Activated CD4-positive, CD25-positive, alpha-beta regulatory T cell treated with anti-CD3 and anti-CD28 coated beads, Interleukin-2, amount 50 U/mL, for 24 hours (primary cell): ENCODE data around the gene DUOXA2.

Experiments
- ATAC-seq, 2 donors: fragments of 150-1000 bp; cut with Tn5 transposase; one replicate each; pipeline ENCODE4 v1.10.0; 2021; ENCODE audit warnings: mild to moderate bottlenecking in 1 of 2, moderate library complexity in 1 of 2

Gene DUOXA2

DNA sequence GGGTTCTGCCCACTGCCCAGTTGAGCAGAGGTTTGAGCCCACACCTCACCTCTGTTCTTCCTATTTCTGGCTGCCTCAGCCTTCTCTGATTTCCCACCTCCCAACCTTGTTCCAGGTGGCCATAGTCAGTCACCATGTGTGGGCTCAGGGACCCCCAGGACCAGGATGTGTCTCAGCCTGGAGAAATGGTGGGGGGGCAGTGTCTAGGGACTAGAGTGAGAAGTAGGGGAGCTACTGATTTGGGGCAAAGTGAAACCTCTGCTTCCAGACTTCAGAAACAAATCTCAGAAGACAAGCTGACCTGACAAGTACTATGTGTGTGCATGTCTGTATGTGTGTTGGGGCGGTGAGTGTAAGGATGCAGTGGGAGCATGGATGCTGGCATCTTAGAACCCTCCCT is 50.8 kb downstream of the DUOXA2 start:
- ATAC-seq = no peak

DNA sequence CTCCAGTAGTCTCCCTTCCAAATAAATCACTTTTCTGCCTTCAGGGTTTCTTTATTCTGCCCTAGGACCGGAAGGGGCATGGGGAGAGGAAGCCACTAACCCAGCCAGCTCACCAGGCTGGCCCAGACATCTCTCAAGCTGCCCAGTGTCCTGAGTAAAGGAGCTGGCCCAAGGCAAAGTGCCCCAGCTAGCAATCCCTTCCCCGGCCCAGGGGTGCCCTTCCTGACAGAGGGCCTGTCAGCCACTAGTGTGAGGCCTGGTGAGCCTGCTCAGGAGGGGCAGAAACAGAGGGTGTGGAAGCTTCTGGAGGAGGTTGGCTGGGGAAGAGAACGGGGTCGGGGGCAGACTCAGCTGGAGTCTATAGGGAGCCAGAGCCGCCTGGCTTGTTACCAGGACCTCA is 51.4 kb downstream of the DUOXA2 start:
- no peak for ATAC-seq

DNA sequence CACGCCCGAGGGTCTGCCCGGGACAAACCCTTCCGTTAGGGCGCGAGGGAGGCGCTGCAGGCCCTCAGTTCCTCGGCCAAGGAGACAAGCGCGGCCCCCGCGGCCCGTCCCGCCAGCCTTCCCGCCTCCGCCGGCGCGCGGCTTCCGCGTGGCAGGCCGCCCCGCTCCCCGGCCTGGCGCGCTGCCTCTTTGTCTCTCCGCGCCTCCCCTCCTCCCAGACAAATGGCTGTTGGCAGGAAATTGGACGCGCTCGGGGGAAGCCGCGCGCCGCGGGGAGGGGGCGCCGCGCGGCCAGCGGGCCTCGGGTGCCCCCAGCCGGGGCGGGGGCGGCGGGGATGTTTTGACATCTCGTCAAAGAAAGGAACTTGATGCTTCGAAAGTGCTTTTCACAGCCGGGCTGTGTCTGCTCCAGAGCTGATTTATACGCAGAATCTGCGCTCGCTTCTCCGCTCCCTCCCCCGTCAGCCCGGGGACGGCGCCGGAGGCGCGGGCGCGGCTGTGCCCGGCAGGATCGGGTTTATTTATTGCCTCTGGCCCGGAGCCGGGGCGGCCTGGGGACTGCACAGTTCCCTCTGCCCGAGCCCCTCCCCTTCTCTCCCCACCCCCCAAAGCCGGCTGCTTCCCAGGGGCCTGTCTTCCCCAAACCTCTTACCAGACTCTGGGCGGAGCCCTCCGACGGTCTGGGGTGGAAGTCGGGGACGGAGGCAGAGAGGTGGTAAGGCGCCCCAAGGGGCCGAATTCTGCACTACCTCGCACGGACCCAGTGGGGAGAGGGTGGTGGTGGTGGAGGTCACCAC is 52.9 kb downstream of the DUOXA2 start:
- peak; percentile 96 for ATAC-seq

DNA sequence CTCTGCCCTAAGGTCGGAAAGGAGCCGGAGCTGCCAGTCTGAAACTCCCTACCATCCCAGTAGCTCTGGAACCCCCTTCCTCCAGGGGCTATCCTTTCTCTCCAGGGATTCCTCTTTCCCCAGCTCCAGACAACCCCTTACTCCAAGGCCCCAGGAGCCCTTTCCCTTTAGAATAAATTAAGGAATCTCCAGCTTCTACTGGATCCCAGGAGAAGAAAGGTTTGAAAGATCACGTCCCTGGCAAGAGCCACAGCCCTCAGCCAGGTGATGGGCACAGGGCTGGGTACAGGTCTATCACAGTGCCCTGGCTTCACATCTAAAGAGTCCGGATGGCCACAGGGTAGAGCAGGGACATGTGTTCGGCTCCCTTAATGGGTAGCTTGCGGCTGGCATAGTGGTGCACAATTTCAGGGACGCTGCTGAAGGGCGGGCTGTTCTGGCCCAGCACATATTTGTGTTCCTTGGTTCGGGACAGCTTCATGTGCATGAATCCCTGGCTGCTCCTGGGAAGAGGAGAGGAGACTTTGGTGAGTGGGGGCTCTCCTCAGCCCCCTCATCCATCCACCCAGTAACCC is 53.6 kb downstream of the DUOXA2 start:
- ATAC-seq = no peak
